ENCODE measurements around the gene PCSK9. TPM values are rescaled to one million over a fixed set of nuclear protein-coding genes. Genes with fewer than 3 reads are reported as not detected.
A peak's percentile ranks its signal among the peaks of the same experiment; 100 is the strongest.

PCSK9 gene
- total and polyA plus RNA-seq, 4 donors: 0.13 to 0.42 (median 0.38) TPM; not detected in 1

DNA sequence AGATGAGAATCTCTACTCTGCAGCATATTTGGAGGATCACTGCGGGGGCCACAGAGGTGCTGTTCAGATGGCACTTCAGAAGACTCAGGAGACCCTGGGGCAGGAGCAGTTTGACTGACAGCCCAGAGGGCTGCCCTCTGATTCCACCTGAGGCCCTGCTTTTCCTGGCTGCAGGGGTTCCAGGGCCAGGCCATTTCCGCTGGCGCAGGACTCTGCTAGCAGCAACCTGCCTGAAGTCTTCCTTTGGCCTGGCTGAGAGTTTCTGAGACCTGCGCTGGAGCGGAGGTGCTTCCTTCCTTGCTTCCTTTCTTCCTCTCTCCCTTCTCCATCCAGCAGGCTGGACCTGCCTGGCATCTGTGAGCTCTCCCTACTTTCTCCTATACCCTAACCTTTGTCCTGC is 11.8 kb downstream of the PCSK9 start:
- Histone ChIP-seq H3K9me3 (ENCODE audit: control insufficient read depth, low read length) (no peaks in the 10 kb centered on the region), H3K27me3 (ENCODE audit: control insufficient read depth in 1 of 2, insufficient read depth in 2 of 2, low read length in 1 of 2) (no peaks in the 10 kb centered on the region), H3K36me3 (ENCODE audit: control insufficient read depth in 1 of 2, insufficient read depth in 2 of 2, low read length in 1 of 2) (no peaks in the 10 kb centered on the region), H3K4me1 (ENCODE audit: control insufficient read depth in 1 of 2, insufficient read depth in 2 of 2, low read length in 2 of 2) (no peaks in the 10 kb centered on the region), H3K4me3 (ENCODE audit: low read length in 2 of 2) (no peak overlapping the region), H3K27ac (ENCODE audit: low read depth in 1 of 2, low read length in 2 of 2) (no peak overlapping the region)
- no peak for ATAC-seq (ENCODE audit: low FRiP score)
- WGBS, 2 donors: 97% methylated on average over 5 of the region's 5 CpGs
- peak in 1 of 2 donors; percentile 34 for DNase-seq
- intact Hi-C loops (cut with DNase I): no loop called here

DNA sequence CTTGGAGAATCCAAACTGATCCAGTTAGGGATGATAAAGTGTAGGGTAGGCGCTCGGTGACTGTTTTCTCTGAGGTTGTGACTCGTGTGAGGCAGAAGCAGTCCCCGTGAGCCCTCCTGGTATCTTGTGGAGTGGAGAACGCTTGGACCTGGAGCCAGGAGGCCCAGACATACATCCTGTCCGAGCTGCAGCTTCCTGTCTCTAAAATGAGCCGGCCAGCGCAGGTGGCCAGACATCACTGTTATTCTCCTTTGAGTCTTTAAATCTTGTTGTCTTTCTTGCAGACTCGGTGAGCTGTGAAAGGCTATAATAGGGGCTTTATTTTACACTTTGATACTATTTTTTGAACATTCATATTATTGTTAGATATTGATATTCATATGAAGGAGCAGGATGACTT is 12.3 kb downstream of the PCSK9 start:
- no peak for DNase-seq
- no peak for ATAC-seq (ENCODE audit: low FRiP score)
- WGBS, 2 donors: 79 to 80% methylated on average over 9 of the region's 9 CpGs

DNA sequence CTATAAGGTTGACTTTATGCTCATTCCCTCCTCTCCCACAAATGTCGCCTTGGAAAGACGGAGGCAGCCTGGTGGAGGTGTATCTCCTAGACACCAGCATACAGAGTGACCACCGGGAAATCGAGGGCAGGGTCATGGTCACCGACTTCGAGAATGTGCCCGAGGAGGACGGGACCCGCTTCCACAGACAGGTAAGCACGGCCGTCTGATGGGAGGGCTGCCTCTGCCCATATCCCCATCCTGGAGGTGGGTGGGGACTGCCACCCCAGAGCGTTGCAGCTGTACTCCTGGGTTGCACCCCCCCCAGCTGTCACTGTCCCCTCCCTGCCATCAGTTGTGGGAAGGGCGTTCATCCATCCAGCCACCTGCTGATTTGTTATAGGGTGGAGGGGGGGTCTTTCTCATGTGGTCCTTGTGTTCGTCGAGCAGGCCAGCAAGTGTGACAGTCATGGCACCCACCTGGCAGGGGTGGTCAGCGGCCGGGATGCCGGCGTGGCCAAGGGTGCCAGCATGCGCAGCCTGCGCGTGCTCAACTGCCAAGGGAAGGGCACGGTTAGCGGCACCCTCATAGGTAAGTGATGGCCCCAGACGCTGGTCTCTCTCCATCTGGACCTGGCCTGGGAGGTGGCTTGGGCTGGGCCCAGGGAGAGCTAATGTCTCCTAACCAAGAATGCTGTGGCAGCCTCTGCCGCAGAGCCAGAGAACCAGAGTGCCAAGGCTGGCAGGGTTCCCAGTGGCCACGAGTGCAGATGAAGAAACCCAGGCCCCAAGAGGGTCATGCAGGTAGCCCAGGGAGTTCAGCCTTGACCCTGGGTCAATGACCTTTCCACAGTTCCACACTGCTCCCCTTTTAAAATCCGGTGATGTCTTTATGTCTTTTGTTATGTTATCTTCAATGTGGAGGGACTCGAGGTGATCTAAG is 13.1 kb downstream of the PCSK9 start:
- ATAC-seq (ENCODE audit: low FRiP score) (no peak), DNase-seq (peak in 1 of 2 donors; percentile 66)
- Histone ChIP-seq H3K27ac (ENCODE audit: low read depth in 1 of 2, low read length in 2 of 2) (no peak overlapping the region), H3K4me1 (ENCODE audit: control insufficient read depth in 1 of 2, insufficient read depth in 2 of 2, low read length in 2 of 2) (no peaks in the 10 kb centered on the region), H3K9me3 (ENCODE audit: control insufficient read depth, low read length) (no peaks in the 10 kb centered on the region), H3K27me3 (ENCODE audit: control insufficient read depth in 1 of 2, insufficient read depth in 2 of 2, low read length in 1 of 2) (no peaks in the 10 kb centered on the region), H3K4me3 (ENCODE audit: low read length in 2 of 2) (no peak overlapping the region), H3K36me3 (ENCODE audit: control insufficient read depth in 1 of 2, insufficient read depth in 2 of 2, low read length in 1 of 2) (no peaks in the 10 kb centered on the region)
- 89% methylated on average over 29 of the region's 29 CpGs for WGBS, 2 donors
- intact Hi-C loops (cut with DNase I): no loop called here

More for the DNA sequence above, 12.3 kb downstream of the PCSK9 start:
- no peak overlapping the region for H3K27ac ChIP-seq (ENCODE audit: low read depth in 1 of 2, low read length in 2 of 2)
- H3K4me3 ChIP-seq (ENCODE audit: low read length in 2 of 2): no peak overlapping the region
- no peaks in the 10 kb centered on the region for H3K36me3 ChIP-seq (ENCODE audit: control insufficient read depth in 1 of 2, insufficient read depth in 2 of 2, low read length in 1 of 2)
- intact Hi-C loops (cut with DNase I): no loop called here
- H3K27me3 ChIP-seq (ENCODE audit: control insufficient read depth in 1 of 2, insufficient read depth in 2 of 2, low read length in 1 of 2): no peaks in the 10 kb centered on the region
- H3K9me3 ChIP-seq (ENCODE audit: control insufficient read depth, low read length): no peaks in the 10 kb centered on the region
- no peaks in the 10 kb centered on the region for H3K4me1 ChIP-seq (ENCODE audit: control insufficient read depth in 1 of 2, insufficient read depth in 2 of 2, low read length in 2 of 2)

DNA sequence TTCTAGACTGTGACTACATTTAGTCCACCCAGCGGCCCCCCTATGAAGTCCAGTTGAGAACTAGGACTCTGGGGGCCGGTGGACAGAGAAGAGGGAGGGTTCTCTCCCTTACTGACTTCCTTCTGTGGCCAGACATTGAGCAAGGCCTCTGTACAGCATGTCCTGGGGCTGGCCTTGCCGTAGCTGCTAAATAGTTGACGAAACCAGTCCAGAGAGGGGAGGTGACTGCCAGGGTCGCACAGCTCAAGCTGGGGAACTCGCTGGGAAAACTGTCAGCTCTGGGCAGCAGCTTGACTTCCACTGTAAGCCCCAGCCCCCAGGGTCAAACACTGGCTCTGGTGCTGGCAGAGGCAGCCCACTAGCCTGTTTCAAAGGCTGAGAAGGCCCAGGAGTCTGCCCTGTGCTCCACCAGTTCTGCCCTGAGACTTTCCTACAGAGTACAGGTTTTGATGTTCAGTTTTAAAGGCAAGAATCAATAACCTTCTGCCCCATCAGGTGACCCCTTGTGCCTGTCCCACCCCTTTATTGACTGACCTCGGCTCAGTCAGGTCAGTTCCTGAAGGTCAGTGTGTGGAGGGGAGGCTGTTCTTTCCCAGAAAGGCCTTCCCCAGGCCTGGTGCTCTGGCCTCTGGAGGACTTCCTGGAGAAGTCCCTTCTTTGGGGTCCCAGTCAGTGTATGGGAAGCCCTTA is 14.1 kb downstream of the PCSK9 start:
- DNase-seq: peak in 1 of 2 donors; percentile 66

DNA sequence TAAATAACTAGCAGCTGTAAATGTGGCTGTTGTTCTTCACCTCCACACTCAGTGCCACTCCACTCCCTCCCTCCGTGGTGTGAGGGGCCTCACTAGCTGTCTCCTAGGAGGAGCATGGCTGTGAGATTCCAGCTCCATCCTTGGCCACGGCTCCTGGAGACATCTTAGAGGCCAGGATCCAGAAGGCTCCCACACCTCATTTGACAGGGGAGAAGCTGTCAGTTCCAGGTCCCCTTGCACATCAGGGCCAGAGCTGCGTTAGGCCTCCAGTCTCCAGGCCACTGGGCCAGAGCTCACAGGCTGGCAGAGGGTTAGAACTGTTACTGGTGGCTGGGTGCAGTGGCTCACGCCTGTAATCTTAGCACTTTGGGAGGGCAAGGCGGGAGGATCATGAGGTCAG is 15.0 kb downstream of the PCSK9 start:
- no peaks in the 10 kb centered on the region for H3K9me3 ChIP-seq (ENCODE audit: control insufficient read depth, low read length)
- H3K4me1 ChIP-seq (ENCODE audit: control insufficient read depth in 1 of 2, insufficient read depth in 2 of 2, low read length in 2 of 2): no peaks in the 10 kb centered on the region
- no peak for ATAC-seq (ENCODE audit: low FRiP score)
- WGBS, 2 donors: 95 to 97% methylated on average over 5 of the region's 5 CpGs
- no peaks in the 10 kb centered on the region for H3K27me3 ChIP-seq (ENCODE audit: control insufficient read depth in 1 of 2, insufficient read depth in 2 of 2, low read length in 1 of 2)
- H3K4me3 ChIP-seq (ENCODE audit: low read length in 2 of 2): no peak overlapping the region
- no peak overlapping the region for H3K27ac ChIP-seq (ENCODE audit: low read depth in 1 of 2, low read length in 2 of 2)
- DNase-seq: peak in 1 of 2 donors; percentile 69
- intact Hi-C loops (cut with DNase I): no loop called here
- H3K36me3 ChIP-seq (ENCODE audit: control insufficient read depth in 1 of 2, insufficient read depth in 2 of 2, low read length in 1 of 2): no peaks in the 10 kb centered on the region

More for the DNA sequence above, 14.1 kb downstream of the PCSK9 start:
- Histone ChIP-seq H3K27ac (ENCODE audit: low read depth in 1 of 2, low read length in 2 of 2) (no peak overlapping the region), H3K4me1 (ENCODE audit: control insufficient read depth in 1 of 2, insufficient read depth in 2 of 2, low read length in 2 of 2) (no peaks in the 10 kb centered on the region), H3K36me3 (ENCODE audit: control insufficient read depth in 1 of 2, insufficient read depth in 2 of 2, low read length in 1 of 2) (no peaks in the 10 kb centered on the region), H3K9me3 (ENCODE audit: control insufficient read depth, low read length) (no peaks in the 10 kb centered on the region), H3K4me3 (ENCODE audit: low read length in 2 of 2) (no peak overlapping the region), H3K27me3 (ENCODE audit: control insufficient read depth in 1 of 2, insufficient read depth in 2 of 2, low read length in 1 of 2) (no peaks in the 10 kb centered on the region)
- WGBS, 2 donors: 65 to 67% methylated on average over 7 of the region's 7 CpGs
- ATAC-seq (ENCODE audit: low FRiP score): no peak
- intact Hi-C loops (cut with DNase I): no loop called here

DNA sequence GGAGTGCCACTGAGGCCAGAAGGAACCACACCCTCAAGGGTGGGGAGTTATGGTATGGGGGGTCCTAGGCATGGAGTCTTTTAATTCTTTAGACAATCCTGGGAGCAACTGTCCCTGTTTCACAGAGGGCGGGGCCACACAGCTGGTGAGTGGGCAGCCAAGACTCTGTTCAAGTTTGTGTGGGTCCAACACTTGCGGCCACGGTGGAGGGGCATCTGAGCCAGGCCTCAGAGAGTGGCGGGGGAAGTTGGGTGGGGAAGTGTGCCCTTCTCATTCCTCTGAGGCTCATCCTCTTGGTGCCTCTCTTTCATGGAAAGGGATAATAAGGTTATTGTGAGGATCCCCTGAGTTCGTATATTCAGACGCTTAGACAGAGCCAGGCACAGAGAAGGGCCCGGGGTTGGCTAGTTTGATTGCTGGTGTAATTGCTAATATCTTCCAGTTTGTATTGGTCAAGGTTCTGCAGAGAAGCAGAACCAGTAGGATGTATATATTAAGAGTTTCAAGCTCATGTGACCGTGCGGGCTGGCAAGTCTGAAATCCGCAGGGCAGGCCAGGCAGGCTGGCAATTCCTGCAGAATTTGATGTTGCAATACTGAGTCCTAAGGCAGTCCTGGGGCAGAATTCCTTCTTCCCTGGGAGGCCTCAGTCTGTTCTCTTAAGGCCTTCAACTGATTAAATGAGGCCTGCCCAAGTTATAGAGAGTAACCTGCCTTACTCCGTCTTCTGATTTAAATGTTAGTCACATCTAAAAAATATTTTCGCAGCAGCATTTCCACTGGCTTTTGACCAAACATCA is 15.9 kb downstream of the PCSK9 start:
- peak in 1 of 2 donors; percentile 57 for DNase-seq
- intact Hi-C loops (cut with DNase I): no loop called here
- Histone ChIP-seq H3K27ac (ENCODE audit: low read depth in 1 of 2, low read length in 2 of 2) (no peak overlapping the region), H3K27me3 (ENCODE audit: control insufficient read depth in 1 of 2, insufficient read depth in 2 of 2, low read length in 1 of 2) (no peaks in the 10 kb centered on the region), H3K4me3 (ENCODE audit: low read length in 2 of 2) (no peak overlapping the region), H3K9me3 (ENCODE audit: control insufficient read depth, low read length) (no peaks in the 10 kb centered on the region), H3K36me3 (ENCODE audit: control insufficient read depth in 1 of 2, insufficient read depth in 2 of 2, low read length in 1 of 2) (no peaks in the 10 kb centered on the region), H3K4me1 (ENCODE audit: control insufficient read depth in 1 of 2, insufficient read depth in 2 of 2, low read length in 2 of 2) (no peaks in the 10 kb centered on the region)
- WGBS, 2 donors: 88 to 89% methylated on average over 12 of the region's 12 CpGs
- ATAC-seq (ENCODE audit: low FRiP score): no peak

DNA sequence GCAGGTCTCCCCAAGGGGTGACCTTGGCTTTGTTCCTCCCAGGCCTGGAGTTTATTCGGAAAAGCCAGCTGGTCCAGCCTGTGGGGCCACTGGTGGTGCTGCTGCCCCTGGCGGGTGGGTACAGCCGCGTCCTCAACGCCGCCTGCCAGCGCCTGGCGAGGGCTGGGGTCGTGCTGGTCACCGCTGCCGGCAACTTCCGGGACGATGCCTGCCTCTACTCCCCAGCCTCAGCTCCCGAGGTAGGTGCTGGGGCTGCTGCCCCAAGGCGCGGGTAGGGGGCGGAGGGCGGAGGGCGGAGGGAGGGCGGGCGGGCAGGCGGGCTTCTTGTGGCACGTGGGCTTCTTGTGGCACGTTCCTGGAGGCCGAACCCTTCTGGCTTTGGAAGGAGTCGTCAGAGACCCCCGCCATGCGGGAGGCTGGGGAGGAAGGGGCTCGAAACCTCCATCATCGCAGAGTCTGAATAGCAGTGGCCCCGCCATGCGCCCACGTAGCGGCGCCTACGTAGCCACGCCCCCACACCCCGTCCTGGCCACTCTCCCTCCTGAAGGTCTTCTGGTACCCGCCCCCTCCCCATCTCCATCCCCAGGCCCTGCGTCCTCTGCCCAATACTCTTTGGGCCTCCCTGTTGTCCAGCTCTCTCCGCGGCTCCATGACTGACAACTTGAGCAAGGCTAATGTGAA is 16.7 kb downstream of the PCSK9 start:
- H3K4me1 ChIP-seq (ENCODE audit: control insufficient read depth in 1 of 2, insufficient read depth in 2 of 2, low read length in 2 of 2): no peaks in the 10 kb centered on the region
- DNase-seq (peak in 1 of 2 donors; percentile 70), ATAC-seq (ENCODE audit: low FRiP score) (no peak)
- 86 to 89% methylated on average over 40 to 42 of the region's 42 CpGs for WGBS, 2 donors
- no peaks in the 10 kb centered on the region for H3K9me3 ChIP-seq (ENCODE audit: control insufficient read depth, low read length)
- H3K4me3 ChIP-seq (ENCODE audit: low read length in 2 of 2): no peak overlapping the region
- H3K27ac ChIP-seq (ENCODE audit: low read depth in 1 of 2, low read length in 2 of 2): no peak overlapping the region
- H3K27me3 ChIP-seq (ENCODE audit: control insufficient read depth in 1 of 2, insufficient read depth in 2 of 2, low read length in 1 of 2): no peaks in the 10 kb centered on the region
- no peaks in the 10 kb centered on the region for H3K36me3 ChIP-seq (ENCODE audit: control insufficient read depth in 1 of 2, insufficient read depth in 2 of 2, low read length in 1 of 2)
- intact Hi-C loops (cut with DNase I): no loop called here

DNA sequence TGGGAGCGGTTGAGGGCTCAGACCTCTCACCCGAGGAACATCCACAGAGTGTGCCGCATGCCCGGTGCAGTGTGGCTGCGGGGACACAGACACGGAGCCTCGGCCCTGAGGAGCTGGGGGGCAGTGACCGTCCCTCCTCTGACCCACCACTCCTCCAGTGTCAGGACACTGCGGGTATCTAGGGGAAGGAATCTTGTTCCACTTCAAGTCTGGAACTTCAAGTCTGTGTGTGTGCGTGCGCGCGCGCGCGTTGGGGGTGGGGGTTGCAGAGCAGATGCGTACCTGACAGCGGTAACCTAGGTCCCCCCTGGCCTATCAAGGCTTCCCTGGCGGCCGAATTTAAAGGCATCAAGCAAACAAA is 17.3 kb downstream of the PCSK9 start:
- no peak for DNase-seq
- intact Hi-C loops (cut with DNase I): no loop called here
- ATAC-seq (ENCODE audit: low FRiP score): no peak
- H3K9me3 ChIP-seq (ENCODE audit: control insufficient read depth, low read length): no peaks in the 10 kb centered on the region
- H3K36me3 ChIP-seq (ENCODE audit: control insufficient read depth in 1 of 2, insufficient read depth in 2 of 2, low read length in 1 of 2): no peaks in the 10 kb centered on the region
- H3K27ac ChIP-seq (ENCODE audit: low read depth in 1 of 2, low read length in 2 of 2): no peak overlapping the region
- no peaks in the 10 kb centered on the region for H3K4me1 ChIP-seq (ENCODE audit: control insufficient read depth in 1 of 2, insufficient read depth in 2 of 2, low read length in 2 of 2)
- no peaks in the 10 kb centered on the region for H3K27me3 ChIP-seq (ENCODE audit: control insufficient read depth in 1 of 2, insufficient read depth in 2 of 2, low read length in 1 of 2)
- 94 to 95% methylated on average over 20 of the region's 20 CpGs for WGBS, 2 donors
- no peak overlapping the region for H3K4me3 ChIP-seq (ENCODE audit: low read length in 2 of 2)
